ENCODE results near the gene KRT85. TPM values are rescaled to one million over a fixed set of nuclear protein-coding genes. Genes with fewer than 3 reads are reported as not detected.

The KRT85 gene
- total RNA-seq, 2 donors from 2014 or later, result not detected

- Histone ChIP-seq H3K4me1 (ENCODE audit: control insufficient read depth, insufficient read depth, low read length) (no peaks in the 10 kb centered on the region), H3K9ac (ENCODE audit: extremely low read depth, low read length, poor library complexity, severe bottlenecking) (no peak overlapping the region), H3K27ac (ENCODE audit: low read depth, low read length) (no peak overlapping the region), H3K27me3 (ENCODE audit: control insufficient read depth, insufficient read depth, low read length, poor library complexity, severe bottlenecking) (peaks cover 24% of the 10 kb centered on the region), H3K36me3 (ENCODE audit: control insufficient read depth, insufficient read depth, low read length) (no peaks in the 10 kb centered on the region), H3K4me3 (ENCODE audit: low read length) (no peak overlapping the region), H3K9me3 (ENCODE audit: control insufficient read depth, low read length) (no peaks in the 10 kb centered on the region)
- Mint-ChIP-seq H3K36me3 (ENCODE audit: low read depth) (no peaks in the 10 kb centered on the region), H3K27me3 (ENCODE audit: insufficient read depth) (peaks cover 2% of the 10 kb centered on the region), H3K9me3 (no peaks in the 10 kb centered on the region), H3K27ac (no peak overlapping the region), H3K4me1 (no peaks in the 10 kb centered on the region), H3K4me3 (no peak overlapping the region)
- peak; percentile 87 for TF ChIP-seq CTCF (conservative IDR thresholded peaks at IDR 0.05)
- peak; percentile 90 for DNase-seq
- WGBS, 2 experiments (ENCODE audit: insufficient coverage in 1 of 2, insufficient read length in 1 of 2), result 67 to 76% methylated on average over 3 to 11 of the region's 11 CpGs
These were observed 23.7 kb upstream of the KRT85 start for GRCh38 chr12:52390739-52391617.

DNA sequence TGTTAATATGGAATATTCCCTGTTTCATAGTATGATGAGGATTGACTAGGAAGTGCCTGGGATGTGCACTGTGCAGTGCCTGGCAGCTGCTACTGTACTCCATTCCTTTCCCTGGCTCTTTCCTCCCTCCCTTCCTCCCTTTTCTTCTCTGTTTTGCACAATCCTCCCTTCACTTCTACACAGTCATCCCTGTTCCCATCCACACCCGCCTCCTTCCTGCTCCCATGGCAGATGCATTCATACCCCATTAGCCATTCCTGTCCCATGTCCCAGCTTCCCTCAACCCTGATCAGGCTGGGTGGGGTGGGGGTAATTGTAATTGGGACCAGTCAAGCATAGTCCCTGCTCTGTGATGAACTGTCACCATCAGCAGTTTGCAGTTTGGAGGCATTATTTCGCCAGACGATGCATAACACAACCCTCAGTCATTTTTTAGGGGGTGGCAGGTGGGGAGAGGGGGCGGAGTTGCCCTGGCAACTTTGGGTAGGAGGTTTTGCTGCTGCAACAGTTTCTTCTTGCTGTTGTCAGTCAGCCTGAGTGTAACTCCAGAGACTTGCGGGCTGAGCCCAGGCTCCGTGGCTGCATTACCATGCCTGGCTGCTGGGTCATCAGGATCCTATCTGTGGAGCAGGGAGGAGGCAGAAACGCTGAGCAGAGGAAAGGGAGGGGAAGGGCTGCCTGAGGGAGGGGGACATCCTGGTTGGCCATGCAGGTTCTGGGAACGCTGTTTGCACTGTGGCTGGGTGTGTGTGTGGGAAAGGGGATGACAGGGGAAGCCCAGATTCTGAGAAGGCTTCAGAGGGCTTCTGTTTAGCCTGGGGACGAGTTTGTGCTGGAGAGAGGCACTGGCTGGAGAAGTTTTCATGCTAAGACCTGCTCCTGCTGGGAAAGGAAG is 22.3 kb upstream of the KRT85 start:
- peak; percentile 75 for DNase-seq
- H3K4me3 Mint-ChIP-seq, result no peak overlapping the region
- H3K4me1 Mint-ChIP-seq, result no peaks in the 10 kb centered on the region
- no peaks in the 10 kb centered on the region for H3K27me3 Mint-ChIP-seq (ENCODE audit: insufficient read depth)
- H3K4me3 ChIP-seq (ENCODE audit: low read length), result no peak overlapping the region
- no peak overlapping the region for H3K27ac ChIP-seq (ENCODE audit: low read depth, low read length)
- TF ChIP-seq CTCF (conservative IDR thresholded peaks at IDR 0.05), result no peak
- no peak overlapping the region for H3K27ac Mint-ChIP-seq
- no peaks in the 10 kb centered on the region for H3K36me3 Mint-ChIP-seq (ENCODE audit: low read depth)
- no peaks in the 10 kb centered on the region for H3K9me3 ChIP-seq (ENCODE audit: control insufficient read depth, low read length)
- no peaks in the 10 kb centered on the region for H3K9me3 Mint-ChIP-seq
- WGBS, 2 experiments (ENCODE audit: insufficient coverage in 1 of 2, insufficient read length in 1 of 2), result 50 to 63% methylated on average over 4 to 9 of the region's 9 CpGs
- no peak overlapping the region for H3K9ac ChIP-seq (ENCODE audit: extremely low read depth, low read length, poor library complexity, severe bottlenecking)
- no peaks in the 10 kb centered on the region for H3K36me3 ChIP-seq (ENCODE audit: control insufficient read depth, insufficient read depth, low read length)
- H3K4me1 ChIP-seq (ENCODE audit: control insufficient read depth, insufficient read depth, low read length), result no peaks in the 10 kb centered on the region
- H3K27me3 ChIP-seq (ENCODE audit: control insufficient read depth, insufficient read depth, low read length, poor library complexity, severe bottlenecking), result peaks cover 24% of the 10 kb centered on the region

DNA sequence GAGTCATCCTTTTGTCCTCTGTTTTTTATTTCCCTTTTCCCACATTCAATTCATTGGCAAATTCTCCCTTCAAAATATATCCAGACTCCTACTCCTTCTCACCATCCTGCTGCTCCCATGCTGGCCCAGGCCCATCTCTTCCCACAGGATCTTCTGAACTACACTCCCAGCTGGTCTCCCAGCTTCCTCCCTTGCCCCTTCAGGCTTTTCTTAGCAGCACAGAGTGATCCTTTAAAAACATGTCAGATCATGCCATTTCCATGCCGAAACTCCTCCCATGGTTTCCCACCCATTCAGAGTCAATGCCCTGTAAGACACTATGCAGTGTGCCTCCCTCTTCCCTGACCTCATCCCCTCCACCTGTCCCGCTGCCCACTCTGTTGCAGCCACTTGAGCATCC is 20.6 kb upstream of the KRT85 start:
- H3K36me3 Mint-ChIP-seq (ENCODE audit: low read depth), result no peaks in the 10 kb centered on the region
- H3K36me3 ChIP-seq (ENCODE audit: control insufficient read depth, insufficient read depth, low read length), result no peaks in the 10 kb centered on the region
- H3K27me3 Mint-ChIP-seq (ENCODE audit: insufficient read depth), result peaks cover 3% of the 10 kb centered on the region
- no peak for DNase-seq
- no peak overlapping the region for H3K4me3 ChIP-seq (ENCODE audit: low read length)
- H3K9me3 Mint-ChIP-seq, result no peaks in the 10 kb centered on the region
- no peaks in the 10 kb centered on the region for H3K4me1 ChIP-seq (ENCODE audit: control insufficient read depth, insufficient read depth, low read length)
- no peak overlapping the region for H3K27ac ChIP-seq (ENCODE audit: low read depth, low read length)
- no peak overlapping the region for H3K27ac Mint-ChIP-seq
- TF ChIP-seq CTCF (conservative IDR thresholded peaks at IDR 0.05), result no peak
- 64 to 84% methylated on average over 1 to 2 of the region's 2 CpGs for WGBS, 2 experiments (ENCODE audit: insufficient coverage in 1 of 2, insufficient read length in 1 of 2)
- H3K9ac ChIP-seq (ENCODE audit: extremely low read depth, low read length, poor library complexity, severe bottlenecking), result no peak overlapping the region
- H3K9me3 ChIP-seq (ENCODE audit: control insufficient read depth, low read length), result no peaks in the 10 kb centered on the region
- peaks cover 31% of the 10 kb centered on the region for H3K27me3 ChIP-seq (ENCODE audit: control insufficient read depth, insufficient read depth, low read length, poor library complexity, severe bottlenecking)
- H3K4me3 Mint-ChIP-seq, result no peak overlapping the region
- no peaks in the 10 kb centered on the region for H3K4me1 Mint-ChIP-seq
